Activated CD4-positive, alpha-beta memory T cell treated with anti-CD3 and anti-CD28 coated beads for 36 hours (primary cell): Measurements from ENCODE around the gene TMBIM4. TPM values are rescaled to one million over a fixed set of nuclear protein-coding genes. Genes with fewer than 3 reads are reported as not detected.

ENCODE experiments used
- CTCF ChIA-PET: fragments of 350-600 bp; sonication (Branson Sonifier 250); formaldehyde crosslinking; loops from one replicate; lab custom pipeline; 2021; ENCODE audit warnings: antibody characterized with exemption, inconsistent platforms; lab: Charles Lee
- POLR2A ChIA-PET: fragments of 350-600 bp; sonication (Branson Sonifier 250); formaldehyde crosslinking; loops from one replicate; lab custom pipeline; 2021; ENCODE audit warnings: antibody characterized with exemption; lab: Charles Lee
- DNase-seq: peaks from one replicate; pipeline ENCODE4 v3.0.0-alpha.2; 2020
- H3K27ac Mint-ChIP-seq: one replicate; pipeline ENCODE4 v1.8.0; 2021; ENCODE audit warnings: mixed read lengths
- H3K27me3 Mint-ChIP-seq: one replicate; pipeline ENCODE4 v1.8.0; 2021; ENCODE audit warnings: mixed read lengths
- H3K36me3 Mint-ChIP-seq: one replicate; pipeline ENCODE4 v1.8.0; 2021; ENCODE audit warnings: mixed read lengths
- H3K4me1 Mint-ChIP-seq: one replicate; pipeline ENCODE4 v1.8.0; 2021; ENCODE audit warnings: low read depth, mixed read lengths
- H3K4me3 Mint-ChIP-seq: one replicate; pipeline ENCODE4 v1.8.0; 2021; ENCODE audit warnings: mild to moderate bottlenecking, mixed read lengths
- H3K9me3 Mint-ChIP-seq: one replicate; pipeline ENCODE4 v1.8.0; 2021; ENCODE audit warnings: mixed read lengths
- intact Hi-C: fragments of 100-400 bp; cut with micrococcal nuclease; formaldehyde crosslinking; loops from one replicate; pipeline ENCODE4 v1.15.1; 2023
- total RNA-seq, 2 experiments: library from RNA; stranded (reverse); gene quantifications; one replicate each; pipeline ENCODE4 v1.2.3, GENCODE V29; 2021

Gene TMBIM4
- total RNA-seq, 2 experiments from 2014 or later = 63.7 to 66.7 TPM

GRCh38 chr12:66115071-66115600 is 54.7 kb downstream of the TMBIM4 start:
- H3K4me1 Mint-ChIP-seq = peaks cover 6% of the 10 kb centered on the region
- intact Hi-C loops = no loop called here
- H3K4me3 Mint-ChIP-seq = no peak overlapping the region
- H3K27ac Mint-ChIP-seq = peak overlapping the region; percentile 14
- no peaks in the 10 kb centered on the region for H3K27me3 Mint-ChIP-seq
- no peak for DNase-seq
- no peaks in the 10 kb centered on the region for H3K9me3 Mint-ChIP-seq
- H3K36me3 Mint-ChIP-seq = peaks cover under 1% of the 10 kb centered on the region
- CTCF ChIA-PET = interaction anchor here (1.6 kb wide), 1 partner anchor 7 kb away, joined by 4 read pairs; no protein-coding TSS in a partner anchor
- POLR2A ChIA-PET = no interaction called here

GRCh38 chr12:66113471-66113870 is 56.3 kb downstream of the TMBIM4 start:
- CTCF ChIA-PET = interaction anchor here (1.1 to 1.4 kb wide), 3 partner anchors 10 to 556 kb away, joined by 3 read pairs; no protein-coding TSS in a partner anchor
- POLR2A ChIA-PET = no interaction called here
- Mint-ChIP-seq H3K27ac (no peak overlapping the region), H3K4me3 (no peak overlapping the region), H3K27me3 (no peaks in the 10 kb centered on the region), H3K36me3 (no peaks in the 10 kb centered on the region), H3K9me3 (no peaks in the 10 kb centered on the region), H3K4me1 (peaks cover 4% of the 10 kb centered on the region)
- DNase-seq = no peak
- intact Hi-C loops = no loop called here

DNA sequence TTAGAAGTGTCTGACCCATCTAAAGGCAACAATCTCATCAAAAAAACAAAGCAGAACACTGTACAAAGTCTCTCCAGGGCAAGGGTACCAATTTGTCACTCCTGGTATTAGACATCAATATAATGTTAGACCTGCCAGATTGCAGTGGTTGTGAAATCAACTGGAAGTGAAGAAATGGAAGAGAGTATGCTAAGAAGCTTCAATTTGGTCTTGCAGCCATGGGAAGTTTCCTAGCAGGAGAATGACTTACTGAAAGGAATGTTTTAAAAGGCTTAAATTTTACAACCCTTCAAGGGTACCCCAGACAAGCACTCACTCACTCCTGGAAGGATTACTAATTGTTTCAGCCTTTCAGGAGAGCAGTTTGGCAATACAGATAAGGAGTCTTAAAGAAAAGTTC is 58.2 kb downstream of the TMBIM4 start:
- Mint-ChIP-seq H3K4me1 (peaks cover 6% of the 10 kb centered on the region), H3K27ac (no peak overlapping the region), H3K9me3 (no peaks in the 10 kb centered on the region), H3K4me3 (no peak overlapping the region), H3K27me3 (peaks cover 4% of the 10 kb centered on the region), H3K36me3 (no peaks in the 10 kb centered on the region)
- CTCF ChIA-PET = interaction anchor here (1.9 kb wide), 1 partner anchor 1221 kb away, joined by 4 read pairs; no protein-coding TSS in a partner anchor
- intact Hi-C loops = no loop called here
- no peak for DNase-seq
- POLR2A ChIA-PET = no interaction called here

- CTCF ChIA-PET = no interaction called here
These were observed 60.7 kb downstream of the TMBIM4 start for GRCh38 chr12:66109056-66109455.

GRCh38 chr12:66108386-66108785 is 61.4 kb downstream of the TMBIM4 start:
- Mint-ChIP-seq H3K4me3 (no peak overlapping the region), H3K4me1 (peaks cover 2% of the 10 kb centered on the region), H3K27ac (no peak overlapping the region), H3K36me3 (no peaks in the 10 kb centered on the region), H3K27me3 (peaks cover 4% of the 10 kb centered on the region), H3K9me3 (no peaks in the 10 kb centered on the region)
- no peak for DNase-seq
- intact Hi-C loops = loop anchor here (5.0 to 10.0 kb wide), 2 partner anchors 296 to 796 kb away; no protein-coding TSS in a partner anchor
- POLR2A ChIA-PET = no interaction called here
- CTCF ChIA-PET = interaction anchor here (0.7 to 1.7 kb wide), 5 partner anchors 22 to 1313 kb away, joined by 3 to 7 read pairs (median 5); partner anchors contain the start of gene LLPH

More at GRCh38 chr12:66109056-66109455, 60.7 kb downstream of the TMBIM4 start:
- POLR2A ChIA-PET = no interaction called here
- H3K27ac Mint-ChIP-seq = no peak overlapping the region
- no peaks in the 10 kb centered on the region for H3K9me3 Mint-ChIP-seq
- DNase-seq = no peak
- no peaks in the 10 kb centered on the region for H3K36me3 Mint-ChIP-seq
- intact Hi-C loops = loop anchor here (5.0 to 10.0 kb wide), 2 partner anchors 296 to 797 kb away; no protein-coding TSS in a partner anchor
- H3K27me3 Mint-ChIP-seq = peaks cover 4% of the 10 kb centered on the region
- peaks cover 4% of the 10 kb centered on the region for H3K4me1 Mint-ChIP-seq
- H3K4me3 Mint-ChIP-seq = no peak overlapping the region

DNA sequence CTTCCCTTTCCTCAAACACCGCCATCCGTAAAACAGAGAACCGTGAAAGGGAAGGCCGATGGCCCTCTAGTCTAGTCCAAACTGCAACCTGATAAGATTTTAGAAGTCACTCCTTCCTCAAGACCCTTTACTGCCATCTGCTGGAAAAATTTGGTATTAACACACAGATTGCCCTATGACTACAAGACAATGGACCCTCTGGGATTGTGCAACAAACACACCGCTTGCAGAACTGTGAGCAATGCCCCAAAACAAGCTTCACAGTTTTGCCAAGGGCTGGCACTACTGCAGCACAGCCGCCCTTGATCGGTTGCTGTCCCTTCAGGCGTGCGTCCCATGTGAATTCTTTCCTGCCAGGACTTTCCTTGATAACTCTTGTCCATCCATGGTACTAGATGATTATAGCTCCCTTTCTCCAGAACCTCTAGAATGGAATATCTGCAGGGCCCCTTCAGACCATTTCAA is 62.3 kb downstream of the TMBIM4 start:
- ChIA-PET POLR2A (no interaction called here), CTCF (interaction anchor here (0.7 to 1.7 kb wide), 12 partner anchors 8 to 1312 kb away, joined by 3 to 7 read pairs (median 4); partner anchors contain the start of gene LLPH)
- DNase-seq = peak; percentile 21
- H3K27me3 Mint-ChIP-seq = peaks cover 10% of the 10 kb centered on the region
- H3K4me3 Mint-ChIP-seq = no peak overlapping the region
- no peaks in the 10 kb centered on the region for H3K9me3 Mint-ChIP-seq
- no peaks in the 10 kb centered on the region for H3K36me3 Mint-ChIP-seq
- H3K4me1 Mint-ChIP-seq = peaks cover 2% of the 10 kb centered on the region
- intact Hi-C loops = loop anchor here (1.0 to 10.0 kb wide), 4 partner anchors 297 to 1216 kb away; no protein-coding TSS in a partner anchor
- no peak overlapping the region for H3K27ac Mint-ChIP-seq

- peak; percentile 26 for DNase-seq
- Mint-ChIP-seq H3K4me1 (peaks cover 2% of the 10 kb centered on the region), H3K9me3 (peaks cover 2% of the 10 kb centered on the region), H3K27me3 (peaks cover 22% of the 10 kb centered on the region), H3K36me3 (no peaks in the 10 kb centered on the region), H3K27ac (no peak overlapping the region), H3K4me3 (no peak overlapping the region)
- ChIA-PET POLR2A (no interaction called here), CTCF (interaction anchor here (0.9 kb wide), 1 partner anchor 10 kb away, joined by 3 read pairs; no protein-coding TSS in a partner anchor)
- intact Hi-C loops = loop anchor here (10.0 kb wide), 1 partner anchor 302 kb away; no protein-coding TSS in a partner anchor
These were observed 66.5 kb downstream of the TMBIM4 start for GRCh38 chr12:66103016-66103913.

GRCh38 chr12:66092559-66093269 is 77.1 kb downstream of the TMBIM4 start:
- H3K36me3 Mint-ChIP-seq = no peaks in the 10 kb centered on the region
- H3K27me3 Mint-ChIP-seq = peaks cover 9% of the 10 kb centered on the region
- H3K4me1 Mint-ChIP-seq = no peaks in the 10 kb centered on the region
- CTCF ChIA-PET = no interaction called here
- no peak overlapping the region for H3K27ac Mint-ChIP-seq
- intact Hi-C loops = no loop called here
- no peak for DNase-seq
- POLR2A ChIA-PET = no interaction called here
- H3K4me3 Mint-ChIP-seq = no peak overlapping the region
- no peaks in the 10 kb centered on the region for H3K9me3 Mint-ChIP-seq

- intact Hi-C loops = no loop called here
- DNase-seq = no peak
- ChIA-PET CTCF (interaction anchor here (0.7 to 1.2 kb wide), 2 partner anchors 17 to 488 kb away, joined by 3 to 4 read pairs; no protein-coding TSS in a partner anchor), POLR2A (no interaction called here)
- Mint-ChIP-seq H3K4me3 (no peak overlapping the region), H3K9me3 (no peaks in the 10 kb centered on the region), H3K27me3 (peaks cover 14% of the 10 kb centered on the region), H3K27ac (no peak overlapping the region), H3K4me1 (no peaks in the 10 kb centered on the region), H3K36me3 (no peaks in the 10 kb centered on the region)
These were observed 79.6 kb downstream of the TMBIM4 start for GRCh38 chr12:66090157-66090556.

GRCh38 chr12:66087365-66087943 is 82.3 kb downstream of the TMBIM4 start:
- Mint-ChIP-seq H3K4me1 (no peaks in the 10 kb centered on the region), H3K4me3 (no peak overlapping the region), H3K36me3 (no peaks in the 10 kb centered on the region), H3K27me3 (peaks cover 14% of the 10 kb centered on the region), H3K27ac (no peak overlapping the region), H3K9me3 (peaks cover 7% of the 10 kb centered on the region)
- POLR2A ChIA-PET = no interaction called here
- intact Hi-C loops = loop anchor here (1.0 to 10.0 kb wide), 4 partner anchors 104 to 531 kb away; partner anchors contain the start of gene HMGA2
- DNase-seq = peak; percentile 65
- CTCF ChIA-PET = interaction anchor here (0.7 kb wide), 1 partner anchor 1196 kb away, joined by 5 read pairs; no protein-coding TSS in a partner anchor

DNA sequence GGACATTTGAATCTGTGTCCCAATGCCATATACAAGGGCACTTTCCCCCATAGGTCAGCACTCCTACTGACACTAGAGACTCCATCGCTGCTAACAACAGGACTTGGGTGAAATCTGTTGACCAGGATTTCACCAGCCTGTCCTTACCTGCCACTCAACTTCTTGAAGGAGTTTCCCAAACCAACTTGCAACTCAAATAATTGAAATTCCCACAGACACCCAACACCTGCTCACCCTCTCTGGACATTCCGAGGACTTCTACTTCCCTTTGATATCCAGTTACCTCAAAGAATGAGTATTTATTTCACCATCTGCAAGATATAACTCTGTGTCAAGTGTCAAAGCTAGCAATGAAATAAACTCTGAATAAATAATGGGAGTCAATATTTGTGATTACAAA is 83.8 kb downstream of the TMBIM4 start:
- H3K27ac Mint-ChIP-seq = no peak overlapping the region
- H3K4me3 Mint-ChIP-seq = no peak overlapping the region
- no peaks in the 10 kb centered on the region for H3K36me3 Mint-ChIP-seq
- no peak for DNase-seq
- H3K27me3 Mint-ChIP-seq = peaks cover 19% of the 10 kb centered on the region
- no peaks in the 10 kb centered on the region for H3K4me1 Mint-ChIP-seq
- CTCF ChIA-PET = interaction anchor here (0.7 to 2.3 kb wide), 5 partner anchors 45 to 1195 kb away, joined by 3 to 9 read pairs (median 4); partner anchors contain the start of gene LLPH
- peaks cover 7% of the 10 kb centered on the region for H3K9me3 Mint-ChIP-seq
- intact Hi-C loops = loop anchor here (5.0 to 10.0 kb wide), 2 partner anchors 261 to 484 kb away; partner anchors contain the start of gene HMGA2
- POLR2A ChIA-PET = no interaction called here
